DMS114 treated with DMSO at 0.1 percent for 48 hours (cell line): Measurements from ENCODE around the gene CSF2.
"Not testable (repeated sequence)": the region's sequence is repeated elsewhere in the genome, so short reads cannot be mapped to it uniquely, and the experiment has no call there.

Experiments used
- DNase-seq: peaks from one replicate; lab custom pipeline; 2025; ENCODE audit not compliant: unreplicated experiment; lab: John Stamatoyannopoulos, UW

The CSF2 gene

DNA sequence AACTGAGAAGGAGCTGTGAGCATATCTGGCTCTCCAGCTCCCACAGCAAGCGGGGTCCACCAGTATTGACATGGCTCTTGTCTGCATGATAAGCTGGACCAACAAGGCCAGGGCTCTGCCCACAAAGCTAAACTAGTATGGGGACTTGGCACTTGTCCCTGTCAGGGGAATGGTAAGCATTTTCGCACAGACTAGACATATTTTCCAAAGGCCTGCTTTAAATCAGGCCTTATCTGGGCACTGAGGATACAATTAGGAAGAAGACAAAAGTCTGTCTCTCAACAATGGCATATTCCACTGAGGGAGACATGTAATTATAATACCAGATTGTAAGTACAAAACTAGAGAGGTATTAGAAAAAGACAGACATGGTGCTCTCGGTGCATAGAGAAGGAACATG is 32.1 kb downstream of the CSF2 start:
- no peak for DNase-seq

DNA sequence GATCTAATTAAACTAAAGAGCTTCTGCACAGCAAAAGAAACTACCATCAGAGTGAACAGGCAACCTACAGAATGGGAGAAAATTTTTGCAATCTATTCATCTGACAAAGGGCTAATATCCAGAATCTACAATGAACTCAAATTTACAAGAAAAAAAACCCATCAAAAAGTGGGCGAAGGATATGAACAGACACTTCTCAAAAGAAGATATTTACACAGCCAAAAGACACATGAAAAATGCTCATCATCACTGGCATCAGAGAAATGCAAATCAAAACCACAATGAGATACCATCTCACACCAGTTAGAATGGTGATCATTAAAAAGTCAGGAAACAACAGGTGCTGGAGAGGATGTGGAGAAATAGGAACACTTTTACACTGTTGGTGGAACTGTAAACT is 34.9 kb downstream of the CSF2 start:
- DNase-seq: not testable (repeated sequence)

GRCh38 chr5:132108957-132109356 is 35.4 kb downstream of the CSF2 start:
- DNase-seq: not testable (repeated sequence)

DNA sequence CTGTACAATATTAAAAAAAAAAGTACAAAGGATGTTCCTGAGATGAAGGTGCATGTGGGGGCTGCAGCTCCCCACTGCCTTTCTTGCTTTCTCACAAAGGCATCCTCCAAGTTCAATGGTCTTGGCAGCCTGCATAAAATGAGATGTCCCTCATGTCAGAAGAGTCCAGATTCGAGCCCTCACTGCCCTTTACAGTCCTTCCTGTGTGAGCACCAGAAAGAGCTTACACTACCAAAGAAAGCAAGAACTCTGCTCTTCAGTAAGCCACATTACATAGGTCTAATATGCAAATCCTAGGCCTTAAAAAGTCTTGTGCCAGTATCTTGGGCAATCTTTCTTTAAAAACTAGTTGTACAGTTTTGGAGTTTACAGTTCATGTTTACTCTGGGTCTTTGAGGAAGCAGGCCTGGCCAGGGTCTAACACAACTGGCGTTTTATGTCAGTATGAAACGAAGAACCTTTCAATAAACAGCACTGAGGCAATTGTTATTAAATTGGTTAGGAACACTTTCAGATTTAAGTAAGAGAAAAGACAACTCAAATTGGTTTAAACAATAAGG is 36.0 kb downstream of the CSF2 start:
- DNase-seq: no peak

GRCh38 chr5:132110195-132110594 is 36.6 kb downstream of the CSF2 start:
- no peak for DNase-seq

- no peak for DNase-seq
Observed at GRCh38 chr5:132110930-132111329, 37.3 kb downstream of the CSF2 start.

- DNase-seq: no peak
Observed at GRCh38 chr5:132112111-132112510, 38.5 kb downstream of the CSF2 start.

- no peak for DNase-seq
Observed at GRCh38 chr5:132114150-132115121, 40.8 kb downstream of the CSF2 start.

DNA sequence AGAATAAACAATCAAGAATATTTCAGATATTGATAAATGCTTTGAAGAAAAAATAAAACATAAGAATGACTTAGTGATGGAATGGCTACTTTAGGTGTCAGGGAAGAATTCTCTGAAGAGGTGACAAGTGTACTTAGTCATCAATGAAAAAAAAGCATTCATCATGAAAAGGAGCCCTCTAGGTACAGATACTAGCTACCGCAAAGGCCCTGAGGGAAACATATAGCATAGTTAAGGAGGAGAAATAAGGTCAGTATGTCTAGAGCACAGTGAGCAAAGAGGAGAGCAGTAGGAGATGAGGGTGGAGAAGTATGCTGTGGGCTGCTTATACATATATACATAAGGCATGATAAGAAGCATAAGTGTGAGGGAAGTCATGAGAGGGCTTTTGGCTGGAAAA is 41.8 kb downstream of the CSF2 start:
- DNase-seq: no peak

DNA sequence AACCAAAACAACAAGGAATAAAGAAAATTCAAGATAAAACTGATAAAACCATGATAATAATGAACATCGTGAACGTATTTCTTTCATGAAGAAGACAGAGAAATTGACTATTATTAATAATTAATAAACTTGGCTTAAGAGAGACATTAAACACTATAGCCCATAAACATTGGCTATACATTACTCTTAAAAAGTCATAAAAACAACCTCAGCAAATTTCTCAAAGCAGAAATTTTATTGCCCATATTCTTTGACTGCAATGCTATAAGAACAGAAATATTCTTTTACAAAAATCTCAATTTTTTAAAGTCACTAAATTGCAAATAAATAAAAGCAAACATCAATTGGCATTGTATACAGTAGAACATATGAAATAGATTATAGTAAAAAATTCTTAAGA is 42.5 kb downstream of the CSF2 start:
- no peak for DNase-seq

DNA sequence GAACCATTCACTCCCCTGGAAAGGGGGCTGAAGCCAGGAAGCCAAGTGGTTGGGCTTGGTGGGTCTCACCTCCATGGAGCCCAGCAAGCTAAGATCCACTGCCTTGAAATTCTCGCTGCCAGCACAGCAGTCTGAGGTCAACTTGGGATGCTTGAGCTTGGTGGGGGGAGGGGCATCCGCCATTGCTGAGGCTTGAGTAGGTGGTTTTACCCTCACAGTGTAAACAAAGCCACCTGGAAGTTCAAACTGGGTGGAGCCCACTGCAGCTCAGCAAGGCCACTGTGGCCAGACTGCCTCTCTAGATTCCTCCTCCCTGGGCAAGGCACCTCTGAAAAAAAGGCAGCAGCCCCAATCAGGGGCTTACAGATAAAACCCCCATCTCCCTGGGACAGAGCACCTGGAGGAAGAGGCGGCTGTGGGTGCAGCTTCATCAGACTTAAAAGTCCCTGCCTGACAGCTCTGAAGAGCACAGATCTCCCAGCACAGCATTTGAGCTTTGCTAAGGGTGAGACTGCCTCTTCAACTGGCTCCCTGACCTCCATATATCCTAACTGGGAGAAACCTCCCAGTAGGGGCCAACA is 43.4 kb downstream of the CSF2 start:
- not testable (repeated sequence) for DNase-seq

DNA sequence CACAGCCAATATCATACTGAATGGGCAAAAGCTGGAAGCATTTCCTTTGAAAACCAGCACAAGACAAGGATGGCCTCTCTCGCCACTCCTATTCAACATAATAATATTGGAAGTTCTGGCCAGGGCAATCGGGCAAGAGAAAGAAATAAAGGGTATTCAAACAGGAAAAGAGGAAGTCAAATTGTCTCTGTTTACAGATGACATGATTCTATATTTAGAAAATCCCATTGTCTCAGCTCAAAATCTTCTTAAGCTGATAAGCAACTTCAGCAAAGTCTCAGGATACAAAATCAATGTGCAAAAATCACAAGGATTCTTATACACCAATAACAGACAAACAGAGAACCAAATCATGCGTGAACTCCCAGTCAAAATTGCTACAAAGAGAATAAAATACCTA is 47.1 kb downstream of the CSF2 start:
- DNase-seq: not testable (repeated sequence)

DNA sequence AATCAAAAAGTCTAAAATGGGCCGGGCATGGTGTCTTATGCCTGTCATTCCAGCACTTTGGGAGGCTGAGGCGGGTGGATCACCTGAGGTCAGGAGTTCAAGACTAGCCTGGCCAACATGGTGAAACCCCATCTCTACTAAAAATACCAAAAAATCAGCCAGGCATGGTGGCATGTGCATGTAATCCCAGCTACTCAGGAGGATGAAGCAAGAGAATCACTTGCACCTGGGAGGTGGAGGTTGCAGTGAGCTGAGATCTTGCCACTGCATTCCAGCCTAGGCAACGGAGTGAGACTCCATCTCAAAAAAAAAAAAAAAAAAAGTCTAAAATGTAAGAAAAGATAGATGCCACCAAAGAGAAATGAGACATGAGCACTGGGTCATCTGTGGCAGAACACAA is 49.4 kb downstream of the CSF2 start:
- DNase-seq: not testable (repeated sequence)

GRCh38 chr5:132123578-132123977 is 50.0 kb downstream of the CSF2 start:
- DNase-seq: not testable (repeated sequence)
